Gastrocnemius medialis (tissue), 4 donors: ENCODE results near the gene ARHGAP42.

Source experiments
- POLR2A ChIP-seq, 2 donors: fragments of 450-650 bp; IDR thresholded peaks; one replicate each; pipeline ENCODE4 v1.6.1; 2017; ENCODE audit warnings: antibody characterized with exemption in 2 of 2, mild to moderate bottlenecking in 2 of 2, moderate library complexity in 2 of 2
- TF ChIP-seq, protein P1 (sequence below), 5 experiments: fragments of 450-650 bp in 3 of 5; fragments of 200-600 bp in 2 of 5; sonication (generic) in 2 of 5; IDR thresholded peaks in 4 of 5; conservative IDR thresholded peaks in 1 of 5; 1 replicate in 4 of 5; 2 replicates in 1 of 5; pipeline ENCODE4 v1.5.1; 2016 to 2019; ENCODE audit warnings: antibody characterized with exemption in 5 of 5, mild to moderate bottlenecking in 3 of 5, moderate library complexity in 3 of 5

- TF ChIP-seq, protein P1, sequence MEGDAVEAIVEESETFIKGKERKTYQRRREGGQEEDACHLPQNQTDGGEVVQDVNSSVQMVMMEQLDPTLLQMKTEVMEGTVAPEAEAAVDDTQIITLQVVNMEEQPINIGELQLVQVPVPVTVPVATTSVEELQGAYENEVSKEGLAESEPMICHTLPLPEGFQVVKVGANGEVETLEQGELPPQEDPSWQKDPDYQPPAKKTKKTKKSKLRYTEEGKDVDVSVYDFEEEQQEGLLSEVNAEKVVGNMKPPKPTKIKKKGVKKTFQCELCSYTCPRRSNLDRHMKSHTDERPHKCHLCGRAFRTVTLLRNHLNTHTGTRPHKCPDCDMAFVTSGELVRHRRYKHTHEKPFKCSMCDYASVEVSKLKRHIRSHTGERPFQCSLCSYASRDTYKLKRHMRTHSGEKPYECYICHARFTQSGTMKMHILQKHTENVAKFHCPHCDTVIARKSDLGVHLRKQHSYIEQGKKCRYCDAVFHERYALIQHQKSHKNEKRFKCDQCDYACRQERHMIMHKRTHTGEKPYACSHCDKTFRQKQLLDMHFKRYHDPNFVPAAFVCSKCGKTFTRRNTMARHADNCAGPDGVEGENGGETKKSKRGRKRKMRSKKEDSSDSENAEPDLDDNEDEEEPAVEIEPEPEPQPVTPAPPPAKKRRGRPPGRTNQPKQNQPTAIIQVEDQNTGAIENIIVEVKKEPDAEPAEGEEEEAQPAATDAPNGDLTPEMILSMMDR (IDR thresholded peaks at IDR 0.05 in 4 of 5, conservative IDR thresholded peaks at IDR 0.05 in 1 of 5) = no peak
- TF ChIP-seq POLR2A (IDR thresholded peaks at IDR 0.05) = no peak
Measured at GRCh38 chr11:100940111-100940510, 253.0 kb downstream of the ARHGAP42 start.
